MM.1S (cell line): ENCODE measurements around the gene TMEM238.

Experiments used
- EZH2phosphoT487 ChIP-seq: fragments of 300-600 bp; sonication (generic); IDR thresholded peaks from 2 replicates; pipeline ENCODE4 v1.6.1; 2018; ENCODE audit warnings: antibody characterized with exemption, low read length
- TF ChIP-seq, protein P1 (sequence below): fragments of 300-600 bp; sonication (generic); IDR thresholded peaks from 2 replicates; pipeline ENCODE4 v1.5.1; 2016; ENCODE audit warnings: antibody characterized with exemption, low read length, mixed read lengths

DNA sequence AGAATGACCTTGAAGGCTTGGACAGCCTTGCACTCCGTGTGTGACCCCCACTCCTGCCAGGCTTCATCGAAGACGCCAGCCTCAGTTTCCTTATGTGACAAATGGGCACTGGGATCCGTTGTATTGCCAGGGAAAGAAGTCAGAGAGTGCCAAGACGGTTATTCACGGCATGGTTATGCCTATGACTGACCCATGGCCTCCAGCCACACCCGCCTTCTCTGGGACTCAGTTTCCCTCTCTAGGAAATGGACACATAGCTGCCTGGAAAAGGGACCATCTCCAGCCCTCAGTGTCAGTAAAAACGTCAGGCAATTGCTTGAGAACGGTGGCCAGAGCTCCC, 24.4 kb upstream of the TMEM238 start:
- TF ChIP-seq, protein P1, sequence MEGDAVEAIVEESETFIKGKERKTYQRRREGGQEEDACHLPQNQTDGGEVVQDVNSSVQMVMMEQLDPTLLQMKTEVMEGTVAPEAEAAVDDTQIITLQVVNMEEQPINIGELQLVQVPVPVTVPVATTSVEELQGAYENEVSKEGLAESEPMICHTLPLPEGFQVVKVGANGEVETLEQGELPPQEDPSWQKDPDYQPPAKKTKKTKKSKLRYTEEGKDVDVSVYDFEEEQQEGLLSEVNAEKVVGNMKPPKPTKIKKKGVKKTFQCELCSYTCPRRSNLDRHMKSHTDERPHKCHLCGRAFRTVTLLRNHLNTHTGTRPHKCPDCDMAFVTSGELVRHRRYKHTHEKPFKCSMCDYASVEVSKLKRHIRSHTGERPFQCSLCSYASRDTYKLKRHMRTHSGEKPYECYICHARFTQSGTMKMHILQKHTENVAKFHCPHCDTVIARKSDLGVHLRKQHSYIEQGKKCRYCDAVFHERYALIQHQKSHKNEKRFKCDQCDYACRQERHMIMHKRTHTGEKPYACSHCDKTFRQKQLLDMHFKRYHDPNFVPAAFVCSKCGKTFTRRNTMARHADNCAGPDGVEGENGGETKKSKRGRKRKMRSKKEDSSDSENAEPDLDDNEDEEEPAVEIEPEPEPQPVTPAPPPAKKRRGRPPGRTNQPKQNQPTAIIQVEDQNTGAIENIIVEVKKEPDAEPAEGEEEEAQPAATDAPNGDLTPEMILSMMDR = no peak
- TF ChIP-seq EZH2phosphoT487 = no peak
